Activated naive CD4-positive, alpha-beta T cell treated with anti-CD3 and anti-CD28 coated beads for 36 hours (primary cell): ENCODE data around the gene C1orf159. TPM values are rescaled to one million over a fixed set of nuclear protein-coding genes. Genes with fewer than 3 reads are reported as not detected.
A peak's percentile ranks its signal among the peaks of the same experiment; 100 is the strongest.

ENCODE experiments used
- CTCF ChIA-PET: fragments of 350-600 bp; sonication (Branson Sonifier 250); formaldehyde crosslinking; loops from one replicate; lab custom pipeline; 2021; ENCODE audit warnings: antibody characterized with exemption; lab: Charles Lee
- DNase-seq: peaks from one replicate; pipeline ENCODE4 v3.0.0-alpha.2; 2020
- H3K27ac Mint-ChIP-seq: one replicate; pipeline ENCODE4 v1.8.0; 2021; ENCODE audit warnings: mild to moderate bottlenecking, mixed read lengths
- H3K27me3 Mint-ChIP-seq: one replicate; pipeline ENCODE4 v1.8.0; 2021; ENCODE audit warnings: low read depth, mixed read lengths
- H3K36me3 Mint-ChIP-seq: one replicate; pipeline ENCODE4 v1.8.0; 2021; ENCODE audit warnings: low read depth, mixed read lengths
- H3K4me1 Mint-ChIP-seq: one replicate; pipeline ENCODE4 v1.8.0; 2021; ENCODE audit warnings: low read depth, mixed read lengths
- H3K4me3 Mint-ChIP-seq: one replicate; pipeline ENCODE4 v1.8.0; 2021; ENCODE audit warnings: mild to moderate bottlenecking, moderate library complexity, mixed read lengths
- H3K9me3 Mint-ChIP-seq: one replicate; pipeline ENCODE4 v1.8.0; 2021; ENCODE audit warnings: mixed read lengths
- intact Hi-C: fragments of 100-400 bp; cut with micrococcal nuclease; formaldehyde crosslinking; loops from one replicate; pipeline ENCODE4 v1.15.1; 2023
- total RNA-seq, 2 experiments: library from RNA; stranded (reverse); gene quantifications; one replicate each; pipeline ENCODE4 v1.2.3, GENCODE V29; 2021

Gene C1orf159
- total RNA-seq, 2 experiments from 2014 or later, result 14.9 to 18.6 TPM

GRCh38 chr1:1127551-1128451 lies 11.9 kb upstream of the C1orf159 start:
- intact Hi-C loops, result no loop called here
- DNase-seq, result no peak
- no peak overlapping the region for H3K27ac Mint-ChIP-seq
- H3K9me3 Mint-ChIP-seq, result no peaks in the 10 kb centered on the region
- CTCF ChIA-PET, result no interaction called here
- H3K4me1 Mint-ChIP-seq, result no peaks in the 10 kb centered on the region
- H3K4me3 Mint-ChIP-seq, result no peak overlapping the region
- H3K27me3 Mint-ChIP-seq, result no peaks in the 10 kb centered on the region
- no peaks in the 10 kb centered on the region for H3K36me3 Mint-ChIP-seq

- Mint-ChIP-seq H3K27ac (no peak overlapping the region), H3K36me3 (no peaks in the 10 kb centered on the region), H3K27me3 (no peaks in the 10 kb centered on the region), H3K9me3 (no peaks in the 10 kb centered on the region), H3K4me3 (no peak overlapping the region), H3K4me1 (no peaks in the 10 kb centered on the region)
- intact Hi-C loops, result no loop called here
- CTCF ChIA-PET, result interaction anchor here (0.7 kb wide), 1 partner anchor 160 kb away, joined by 4 read pairs; the partner anchor contains the start of gene PLEKHN1
- no peak for DNase-seq
Observed at GRCh38 chr1:1125945-1126344, 10.1 kb upstream of the C1orf159 start.

- no peak for DNase-seq
- Mint-ChIP-seq H3K36me3 (no peaks in the 10 kb centered on the region), H3K4me3 (no peak overlapping the region), H3K27me3 (no peaks in the 10 kb centered on the region), H3K27ac (no peak overlapping the region), H3K4me1 (no peaks in the 10 kb centered on the region), H3K9me3 (no peaks in the 10 kb centered on the region)
- CTCF ChIA-PET, result interaction anchor here (0.9 to 1.1 kb wide), 2 partner anchors 126 to 167 kb away, joined by 3 to 4 read pairs; no protein-coding TSS in a partner anchor
- intact Hi-C loops, result no loop called here
Observed at GRCh38 chr1:1124786-1125642, 9.1 kb upstream of the C1orf159 start.

- no peak for DNase-seq
- Mint-ChIP-seq H3K4me1 (no peaks in the 10 kb centered on the region), H3K27ac (no peak overlapping the region), H3K27me3 (no peaks in the 10 kb centered on the region), H3K36me3 (no peaks in the 10 kb centered on the region), H3K9me3 (no peaks in the 10 kb centered on the region), H3K4me3 (no peak overlapping the region)
- CTCF ChIA-PET, result interaction anchor here (0.7 to 1.1 kb wide), 3 partner anchors 10 to 167 kb away, joined by 3 to 4 read pairs (median 4); no protein-coding TSS in a partner anchor
- intact Hi-C loops, result no loop called here
Observed at GRCh38 chr1:1124508-1124785, 8.6 kb upstream of the C1orf159 start.

GRCh38 chr1:1123581-1124507 lies 8.0 kb upstream of the C1orf159 start:
- CTCF ChIA-PET, result interaction anchor here (0.7 to 2.4 kb wide), 6 partner anchors 9 to 168 kb away, joined by 3 to 34 read pairs (median 4); partner anchors contain the start of gene TNFRSF18
- no peaks in the 10 kb centered on the region for H3K27me3 Mint-ChIP-seq
- no peak for DNase-seq
- H3K9me3 Mint-ChIP-seq, result no peaks in the 10 kb centered on the region
- H3K36me3 Mint-ChIP-seq, result no peaks in the 10 kb centered on the region
- H3K4me1 Mint-ChIP-seq, result no peaks in the 10 kb centered on the region
- intact Hi-C loops, result loop anchor here (2.0 kb wide), 2 partner anchors 85 to 169 kb away; no protein-coding TSS in a partner anchor
- H3K4me3 Mint-ChIP-seq, result no peak overlapping the region
- H3K27ac Mint-ChIP-seq, result no peak overlapping the region

- Mint-ChIP-seq H3K27ac (no peak overlapping the region), H3K4me3 (no peak overlapping the region), H3K27me3 (no peaks in the 10 kb centered on the region), H3K4me1 (no peaks in the 10 kb centered on the region), H3K36me3 (no peaks in the 10 kb centered on the region), H3K9me3 (no peaks in the 10 kb centered on the region)
- intact Hi-C loops, result loop anchor here (1.0 to 2.0 kb wide), 3 partner anchors 86 to 170 kb away; no protein-coding TSS in a partner anchor
- DNase-seq, result no peak
- CTCF ChIA-PET, result interaction anchor here (0.6 to 4.4 kb wide), 25 partner anchors 11 to 249 kb away, joined by 3 to 43 read pairs (median 4); partner anchors contain the start of genes B3GALT6, RNF223, SDF4 and TNFRSF18
Observed at GRCh38 chr1:1122981-1123480, 7.1 kb upstream of the C1orf159 start.

- CTCF ChIA-PET, result interaction anchor here (0.6 to 4.4 kb wide), 32 partner anchors 11 to 250 kb away, joined by 3 to 43 read pairs (median 4); partner anchors contain the start of genes B3GALT6, RNF223, SDF4 and TNFRSF18
- Mint-ChIP-seq H3K4me1 (peaks cover 2% of the 10 kb centered on the region), H3K9me3 (no peaks in the 10 kb centered on the region), H3K36me3 (no peaks in the 10 kb centered on the region), H3K27me3 (no peaks in the 10 kb centered on the region), H3K27ac (no peak overlapping the region), H3K4me3 (no peak overlapping the region)
- peak; percentile 89 for DNase-seq
- intact Hi-C loops, result loop anchor here (1.0 to 2.0 kb wide), 3 partner anchors 87 to 171 kb away; no protein-coding TSS in a partner anchor
Observed at GRCh38 chr1:1122078-1122811, 6.4 kb upstream of the C1orf159 start.

GRCh38 chr1:1121611-1122077 lies 5.8 kb upstream of the C1orf159 start:
- Mint-ChIP-seq H3K9me3 (no peaks in the 10 kb centered on the region), H3K4me3 (no peak overlapping the region), H3K4me1 (peaks cover 2% of the 10 kb centered on the region), H3K27ac (no peak overlapping the region), H3K36me3 (no peaks in the 10 kb centered on the region), H3K27me3 (no peaks in the 10 kb centered on the region)
- no peak for DNase-seq
- CTCF ChIA-PET, result interaction anchor here (0.7 to 4.4 kb wide), 19 partner anchors 12 to 250 kb away, joined by 3 to 43 read pairs (median 4); partner anchors contain the start of genes B3GALT6, SDF4 and TNFRSF18
- intact Hi-C loops, result loop anchor here (1.0 to 2.0 kb wide), 3 partner anchors 87 to 171 kb away; no protein-coding TSS in a partner anchor

- intact Hi-C loops, result no loop called here
- H3K36me3 Mint-ChIP-seq, result no peaks in the 10 kb centered on the region
- no peaks in the 10 kb centered on the region for H3K27me3 Mint-ChIP-seq
- H3K4me3 Mint-ChIP-seq, result no peak overlapping the region
- H3K27ac Mint-ChIP-seq, result no peak overlapping the region
- H3K4me1 Mint-ChIP-seq, result peaks cover 2% of the 10 kb centered on the region
- DNase-seq, result no peak
- H3K9me3 Mint-ChIP-seq, result no peaks in the 10 kb centered on the region
- CTCF ChIA-PET, result interaction anchor here (0.7 to 4.4 kb wide), 21 partner anchors 14 to 189 kb away, joined by 3 to 43 read pairs (median 3); partner anchors contain the start of gene TNFRSF18
Observed at GRCh38 chr1:1120866-1121591, 5.1 kb upstream of the C1orf159 start.

GRCh38 chr1:1120096-1120495 lies 4.2 kb upstream of the C1orf159 start:
- DNase-seq, result no peak
- Mint-ChIP-seq H3K36me3 (no peaks in the 10 kb centered on the region), H3K27ac (no peak overlapping the region), H3K4me1 (peaks cover 4% of the 10 kb centered on the region), H3K9me3 (no peaks in the 10 kb centered on the region), H3K4me3 (no peak overlapping the region), H3K27me3 (no peaks in the 10 kb centered on the region)
- CTCF ChIA-PET, result interaction anchor here (0.6 to 4.4 kb wide), 10 partner anchors 13 to 171 kb away, joined by 3 to 43 read pairs (median 3); no protein-coding TSS in a partner anchor
- intact Hi-C loops, result no loop called here
